HUES64 (cell line): ENCODE measurements around the gene FAM98B. TPM values are rescaled to one million over a fixed set of nuclear protein-coding genes. Genes with fewer than 3 reads are reported as not detected.

Source experiments
- H3K27ac ChIP-seq: 2 replicates; pipeline ENCODE4 v1.7.0; 2013; ENCODE audit warnings: low read depth, low read length, inconsistent platforms
- H3K27me3 ChIP-seq: 2 replicates; pipeline ENCODE4 v1.6.1; 2013; ENCODE audit warnings: mild to moderate bottlenecking, low read length; ENCODE audit not compliant: insufficient read depth
- H3K36me3 ChIP-seq: 2 replicates; pipeline ENCODE4 v1.6.1; 2013; ENCODE audit warnings: mild to moderate bottlenecking, low read length; ENCODE audit not compliant: insufficient read depth
- H3K4me1 ChIP-seq: 2 replicates; pipeline ENCODE4 v1.6.1; 2013; ENCODE audit warnings: mild to moderate bottlenecking, low read length, moderate library complexity; ENCODE audit not compliant: insufficient read depth
- H3K4me3 ChIP-seq: 2 replicates; pipeline ENCODE4 v1.5.1; 2013; ENCODE audit warnings: mild to moderate bottlenecking, low read length, moderate library complexity
- H3K9ac ChIP-seq: 2 replicates; pipeline ENCODE4 v1.6.1; 2013; ENCODE audit warnings: mild to moderate bottlenecking, low read depth, low read length
- H3K9me3 ChIP-seq: 2 replicates; pipeline ENCODE4 v1.6.1; 2013; ENCODE audit warnings: low read depth, low read length; ENCODE audit not compliant: insufficient read depth
- WGBS: fragments of 150-250, 120-280 bp; methylation state at CpG from one replicate; pipeline ENCODE4 v1.1.7; 2013; ENCODE audit warnings: missing lambda C conversion rate; 5-methylcytosine and 5-hydroxymethylcytosine counted together
- polyA plus RNA-seq, 2 experiments: library from polyadenylated mRNA; stranded (reverse); fragments of 50-300 nt; gene quantifications; one replicate each; pipeline ENCODE4 v1.2.3, GENCODE V29; 2013

Gene FAM98B
- polyA plus RNA-seq (2013, experiment 1 of 2), result 45.3 TPM
- 45.2 TPM for polyA plus RNA-seq (2013, experiment 2 of 2)

- under 1% methylated on average over 49 of the region's 49 CpGs for WGBS
- Histone ChIP-seq H3K27ac (peak within 1 kb of the TSS; percentile 95), H3K4me3 (peak within 1 kb of the TSS; percentile 98)
These were observed at the start of gene FAM98B for GRCh38 chr15:38453971-38454695. FAM98B (plus strand) TSS chr15:38454127; CDS start chr15:38454162, 35 bp downstream.

DNA sequence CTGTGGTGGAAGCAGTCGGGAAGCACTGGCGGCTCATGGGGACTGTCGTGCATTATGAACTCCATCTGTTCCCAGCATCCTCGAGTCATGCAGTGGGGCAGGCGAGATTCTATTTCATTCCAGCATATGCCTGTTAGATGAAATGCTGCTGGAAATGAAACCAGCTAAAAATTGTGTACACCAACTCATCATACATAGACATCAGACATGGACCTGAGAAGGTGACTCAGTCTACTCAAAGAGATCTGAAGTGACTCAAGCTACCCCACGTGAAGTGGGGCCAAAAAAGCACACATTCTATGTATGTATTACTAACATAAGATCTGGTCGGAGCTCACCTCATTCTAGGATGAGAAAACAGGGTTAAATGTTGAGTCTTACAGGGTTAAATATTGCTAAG lies 47.5 kb upstream of the FAM98B start:
- Histone ChIP-seq H3K27ac (no peak overlapping the region), H3K9me3 (no peaks in the 10 kb centered on the region), H3K9ac (no peak overlapping the region), H3K4me3 (no peak overlapping the region), H3K27me3 (no peaks in the 10 kb centered on the region), H3K36me3 (no peaks in the 10 kb centered on the region), H3K4me1 (no peaks in the 10 kb centered on the region)
- 92% methylated on average over 6 of the region's 7 CpGs for WGBS

More at GRCh38 chr15:38453971-38454695, at the start of gene FAM98B:
- H3K36me3 ChIP-seq, result no peaks in the 10 kb centered on the region; the same call in 1 of the 2 replicates
- H3K4me1 ChIP-seq, result peaks cover 9% of the 10 kb centered on the region
- H3K9me3 ChIP-seq, result no peaks in the 10 kb centered on the region
- peaks cover 8% of the 10 kb centered on the region; the same call in 1 of the 2 replicates for H3K27me3 ChIP-seq
- H3K9ac ChIP-seq, result peak within 1 kb of the TSS; percentile 99

GRCh38 chr15:38408576-38408975 lies 45.4 kb upstream of the FAM98B start:
- Histone ChIP-seq H3K9ac (no peak overlapping the region), H3K4me3 (no peak overlapping the region), H3K9me3 (no peaks in the 10 kb centered on the region), H3K27me3 (no peaks in the 10 kb centered on the region), H3K4me1 (no peaks in the 10 kb centered on the region), H3K27ac (no peak overlapping the region), H3K36me3 (no peaks in the 10 kb centered on the region)
- WGBS, result 91% methylated on average over 4 of the region's 4 CpGs

GRCh38 chr15:38411902-38412301 lies 42.0 kb upstream of the FAM98B start:
- no peaks in the 10 kb centered on the region for H3K36me3 ChIP-seq
- WGBS, result 94% methylated on average over 3 of the region's 3 CpGs

DNA sequence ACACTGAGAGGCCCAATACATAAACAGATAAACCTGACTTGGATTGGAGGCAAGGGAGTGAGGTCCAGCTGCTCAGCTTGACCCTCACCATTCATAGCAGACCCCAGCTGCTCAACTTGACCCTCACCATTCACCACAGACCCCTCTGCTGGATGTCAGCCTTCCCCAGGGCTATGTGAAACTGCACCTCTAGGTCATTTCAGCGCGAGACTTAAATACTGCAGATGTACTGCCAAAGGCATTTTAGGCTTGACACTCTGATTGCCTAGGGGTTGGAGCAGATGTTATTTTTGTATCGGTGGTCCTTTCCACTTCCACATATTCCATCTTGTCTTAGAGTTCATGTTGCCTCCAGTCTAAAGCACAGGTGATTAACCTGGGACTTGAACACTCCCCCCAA lies 41.5 kb upstream of the FAM98B start:
- H3K4me1 ChIP-seq, result no peaks in the 10 kb centered on the region
- no peaks in the 10 kb centered on the region for H3K9me3 ChIP-seq
- H3K9ac ChIP-seq, result no peak overlapping the region
- no peak overlapping the region for H3K27ac ChIP-seq
- no peak overlapping the region for H3K4me3 ChIP-seq
- H3K27me3 ChIP-seq, result no peaks in the 10 kb centered on the region
- no peaks in the 10 kb centered on the region for H3K36me3 ChIP-seq
- WGBS, result 98% methylated on average over 3 of the region's 3 CpGs

More at GRCh38 chr15:38411902-38412301, 42.0 kb upstream of the FAM98B start:
- no peaks in the 10 kb centered on the region for H3K9me3 ChIP-seq
- no peaks in the 10 kb centered on the region for H3K27me3 ChIP-seq
- no peak overlapping the region for H3K27ac ChIP-seq
- no peak overlapping the region for H3K9ac ChIP-seq
- H3K4me3 ChIP-seq, result no peak overlapping the region
- H3K4me1 ChIP-seq, result no peaks in the 10 kb centered on the region

DNA sequence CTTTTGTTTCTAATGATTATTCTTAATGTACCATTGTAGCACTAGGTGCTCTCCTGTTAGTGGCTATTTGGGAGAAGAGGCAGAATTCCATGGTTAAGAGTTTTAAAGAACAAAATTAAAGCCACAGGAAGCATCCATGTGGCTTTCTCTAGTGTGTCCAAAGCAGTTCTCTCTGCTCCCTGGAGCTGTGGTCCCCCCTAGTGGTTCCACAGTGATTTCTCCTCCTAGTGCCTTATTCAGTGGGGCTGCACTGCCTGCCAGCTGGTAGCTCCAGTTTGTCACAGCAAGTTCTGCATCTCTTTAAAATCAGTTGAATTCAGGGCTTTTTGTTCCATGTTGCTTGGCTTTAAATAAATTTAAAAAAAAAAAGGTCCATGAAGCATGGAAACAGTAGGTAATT lies 39.6 kb upstream of the FAM98B start:
- Histone ChIP-seq H3K9ac (no peak overlapping the region), H3K27me3 (no peaks in the 10 kb centered on the region), H3K4me3 (no peak overlapping the region)

DNA sequence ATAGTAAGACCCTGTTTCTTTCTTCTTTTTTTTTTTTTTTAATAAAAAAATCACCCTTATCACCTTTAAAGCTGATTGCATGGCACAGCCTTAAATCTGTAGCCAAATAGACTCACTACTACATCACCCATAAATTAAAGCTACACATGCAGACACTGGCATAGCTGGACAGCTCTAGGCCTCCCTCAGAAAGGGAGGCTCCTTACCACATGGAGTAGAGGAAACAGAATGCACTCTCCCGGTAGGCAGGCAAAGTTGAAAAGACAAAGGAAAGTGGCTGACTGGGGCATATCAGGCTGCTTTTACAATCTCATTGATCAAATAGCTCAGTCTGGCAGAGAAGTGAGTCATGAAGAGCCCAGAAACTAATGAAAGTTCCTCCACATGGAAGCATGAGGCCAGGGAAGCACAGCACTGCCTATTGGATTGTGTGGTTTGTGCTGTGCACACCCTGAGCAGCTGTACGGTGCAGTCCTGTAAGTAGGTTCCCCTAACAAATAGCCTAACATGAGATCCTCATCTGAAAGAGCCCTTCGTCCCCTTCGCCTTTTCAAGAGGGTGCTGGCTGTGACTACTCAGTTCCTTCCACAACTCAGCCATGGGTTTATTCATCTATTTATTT lies 32.7 kb upstream of the FAM98B start:
- Histone ChIP-seq H3K9me3 (no peaks in the 10 kb centered on the region), H3K4me3 (no peak overlapping the region), H3K27me3 (no peaks in the 10 kb centered on the region), H3K4me1 (no peaks in the 10 kb centered on the region), H3K36me3 (no peaks in the 10 kb centered on the region), H3K9ac (no peak overlapping the region), H3K27ac (no peak overlapping the region)
- 71% methylated on average over 4 of the region's 4 CpGs for WGBS

More for the DNA sequence above, 39.6 kb upstream of the FAM98B start:
- no peaks in the 10 kb centered on the region for H3K4me1 ChIP-seq
- H3K9me3 ChIP-seq, result no peaks in the 10 kb centered on the region
- H3K27ac ChIP-seq, result no peak overlapping the region
- no peaks in the 10 kb centered on the region for H3K36me3 ChIP-seq

- H3K9me3 ChIP-seq, result no peaks in the 10 kb centered on the region
- H3K36me3 ChIP-seq, result no peaks in the 10 kb centered on the region
- no peak overlapping the region for H3K27ac ChIP-seq
- no peaks in the 10 kb centered on the region for H3K27me3 ChIP-seq
- H3K4me3 ChIP-seq, result no peak overlapping the region
- no peak overlapping the region for H3K9ac ChIP-seq
- H3K4me1 ChIP-seq, result no peaks in the 10 kb centered on the region
- 90% methylated on average over 4 of the region's 4 CpGs for WGBS
These were observed 29.8 kb upstream of the FAM98B start for GRCh38 chr15:38424101-38424552.

DNA sequence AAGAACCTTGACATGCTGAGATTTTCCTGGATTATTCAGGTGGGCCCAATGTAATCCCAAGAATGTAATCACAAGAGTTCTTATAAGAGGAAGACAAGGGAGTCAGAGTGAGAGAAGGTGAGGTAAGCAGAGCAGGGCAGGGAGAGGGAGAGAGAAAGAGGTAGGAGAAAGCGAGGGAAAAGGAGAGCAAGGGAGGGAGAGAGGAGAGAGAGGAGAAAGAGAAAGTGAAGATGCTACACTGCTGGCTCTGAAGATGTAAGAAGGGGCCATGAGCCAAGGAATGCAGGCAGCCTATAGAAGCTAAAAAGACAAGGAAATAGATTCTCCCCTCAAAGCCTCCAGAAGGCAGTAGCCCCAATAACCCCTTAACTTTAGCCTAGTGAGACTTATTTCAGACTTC lies 28.7 kb upstream of the FAM98B start:
- WGBS, result 87% methylated on average over 1 of the region's 1 CpG
- no peak overlapping the region for H3K9ac ChIP-seq
- H3K9me3 ChIP-seq, result no peaks in the 10 kb centered on the region
- no peak overlapping the region for H3K4me3 ChIP-seq
- H3K4me1 ChIP-seq, result no peaks in the 10 kb centered on the region
- no peaks in the 10 kb centered on the region for H3K27me3 ChIP-seq
- no peak overlapping the region for H3K27ac ChIP-seq
- no peaks in the 10 kb centered on the region for H3K36me3 ChIP-seq

- Histone ChIP-seq H3K36me3 (no peaks in the 10 kb centered on the region), H3K27ac (no peak overlapping the region), H3K27me3 (no peaks in the 10 kb centered on the region), H3K9ac (no peak overlapping the region), H3K4me1 (no peaks in the 10 kb centered on the region), H3K9me3 (no peaks in the 10 kb centered on the region), H3K4me3 (no peak overlapping the region)
- WGBS, result 86% methylated on average over 1 of the region's 1 CpG
These were observed 26.5 kb upstream of the FAM98B start for GRCh38 chr15:38427380-38427779.

- no peak overlapping the region for H3K27ac ChIP-seq
- H3K9me3 ChIP-seq, result no peaks in the 10 kb centered on the region
- no peaks in the 10 kb centered on the region for H3K36me3 ChIP-seq
- 92% methylated on average over 3 of the region's 3 CpGs for WGBS
- H3K4me1 ChIP-seq, result no peaks in the 10 kb centered on the region
- no peak overlapping the region for H3K4me3 ChIP-seq
- no peak overlapping the region for H3K9ac ChIP-seq
- no peaks in the 10 kb centered on the region for H3K27me3 ChIP-seq
These were observed 23.7 kb upstream of the FAM98B start for GRCh38 chr15:38430106-38430760.
